HG02678 (cell line): Measurements from ENCODE around the gene MYO1H.

Experiments used
- ATAC-seq: cut with Tn5 transposase; IDR thresholded peaks from one replicate; pipeline ENCODE4 v1.9.1; 2021; ENCODE audit warnings: mild to moderate bottlenecking, moderate library complexity; ENCODE audit not compliant: unreplicated experiment

The MYO1H gene

DNA sequence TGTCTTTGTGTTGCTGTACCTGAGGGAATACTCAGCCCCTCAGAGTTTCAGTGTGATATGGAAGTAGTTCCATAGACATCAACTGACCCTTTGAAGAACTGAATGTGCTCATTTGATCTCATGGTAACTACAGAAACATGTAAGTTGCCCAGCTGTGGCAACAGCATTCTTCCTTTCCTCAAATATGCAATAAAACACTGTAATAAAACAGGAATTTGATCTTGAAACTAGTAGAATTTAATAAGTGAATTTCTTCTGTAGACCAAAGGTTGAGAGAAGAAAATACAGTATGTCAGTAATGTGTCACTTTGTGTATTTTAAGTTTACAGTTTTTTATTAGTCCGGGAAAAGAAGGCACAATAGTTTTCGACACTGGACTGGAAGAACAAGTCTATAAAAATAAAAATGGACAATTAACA lies 97.5 kb downstream of the MYO1H start:
- no peak for ATAC-seq

DNA sequence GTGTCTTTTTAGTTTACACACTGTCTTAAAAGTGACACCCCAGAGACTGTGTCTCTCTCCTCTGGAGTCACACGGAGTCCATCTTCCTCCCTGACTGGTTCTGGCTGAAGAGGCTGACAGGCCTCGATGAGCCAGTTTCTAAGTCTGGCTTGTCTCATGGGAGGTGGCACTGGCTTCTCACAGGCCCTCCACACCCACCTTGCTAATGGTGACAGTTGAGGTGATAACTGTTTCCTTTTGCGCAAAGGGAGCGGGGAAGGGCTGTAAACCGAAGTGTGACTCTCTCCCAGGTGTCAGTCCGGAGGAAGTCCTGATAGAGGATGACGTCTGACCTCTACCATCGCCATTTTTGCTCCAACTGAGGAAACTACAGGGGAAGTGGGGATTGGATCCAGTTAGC lies 99.2 kb downstream of the MYO1H start:
- ATAC-seq, result no peak

DNA sequence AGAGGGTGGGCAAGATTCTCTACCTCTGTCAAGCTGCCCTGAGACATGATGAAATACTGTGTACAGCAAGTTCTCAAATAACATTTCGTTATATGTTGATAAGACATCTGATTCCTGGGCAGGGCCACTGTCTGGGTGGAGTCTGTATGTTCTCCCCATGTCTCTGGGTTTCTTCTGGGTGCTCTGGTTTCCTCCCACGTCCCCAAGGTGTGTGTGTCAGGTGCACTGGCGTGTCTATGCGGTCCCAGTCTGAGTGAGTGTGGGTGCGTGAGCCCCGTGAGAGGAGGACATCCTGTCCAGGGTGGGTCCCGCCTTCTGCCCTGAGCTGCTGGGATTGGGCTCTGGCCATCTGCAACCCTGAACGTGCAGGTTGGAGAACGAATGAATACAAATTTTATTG lies 99.8 kb downstream of the MYO1H start:
- no peak for ATAC-seq

DNA sequence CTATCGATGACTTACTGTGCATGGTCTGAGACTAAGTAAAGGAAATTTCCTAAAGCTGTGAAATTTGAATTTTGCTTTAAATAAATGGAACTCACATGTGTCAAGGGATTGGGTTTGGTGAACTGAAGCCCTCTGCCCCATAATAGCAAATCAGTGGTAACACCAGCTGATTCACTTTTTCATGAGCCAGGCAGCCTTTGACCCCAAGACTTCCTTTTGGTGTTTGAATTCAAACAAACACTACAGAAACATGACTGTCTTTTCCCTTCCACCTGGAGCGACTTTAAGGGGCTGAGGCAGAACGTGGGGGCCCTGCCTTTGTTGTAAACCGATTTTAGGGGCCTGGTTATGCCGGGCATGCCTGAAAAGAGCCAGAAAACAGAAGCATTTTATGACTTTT lies 100.6 kb downstream of the MYO1H start:
- ATAC-seq, result no peak

DNA sequence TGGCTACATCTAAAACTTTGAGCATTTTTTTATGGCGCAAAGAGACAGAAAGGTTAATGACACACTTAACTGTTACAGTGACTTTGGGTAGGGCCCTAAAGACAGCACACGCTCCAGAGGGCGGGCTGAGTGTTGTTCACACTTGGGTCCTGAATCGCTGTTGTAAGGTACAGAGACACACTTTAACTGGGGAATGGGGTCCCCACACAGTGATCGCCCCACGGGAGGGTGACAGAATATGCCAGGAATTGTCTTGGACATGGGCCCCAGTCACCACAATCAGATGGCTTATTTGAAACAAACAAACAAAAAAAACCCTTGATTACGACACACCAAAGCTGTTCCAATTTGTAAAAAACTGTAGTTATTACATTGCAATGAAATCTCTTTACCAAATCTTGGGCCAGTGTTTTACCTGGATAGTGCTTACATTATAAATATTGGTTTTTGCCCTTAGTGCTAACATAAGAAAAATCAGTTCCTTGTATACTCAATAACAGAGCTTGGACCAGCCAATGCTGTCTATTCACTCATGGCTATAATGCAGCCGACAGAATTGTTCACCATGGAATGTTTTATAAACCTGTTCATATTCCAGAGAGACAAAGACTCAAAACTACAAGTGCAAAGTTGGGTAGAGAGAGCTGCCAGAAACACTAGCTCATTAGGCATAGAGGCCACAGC lies 101.1 kb downstream of the MYO1H start:
- no peak for ATAC-seq

DNA sequence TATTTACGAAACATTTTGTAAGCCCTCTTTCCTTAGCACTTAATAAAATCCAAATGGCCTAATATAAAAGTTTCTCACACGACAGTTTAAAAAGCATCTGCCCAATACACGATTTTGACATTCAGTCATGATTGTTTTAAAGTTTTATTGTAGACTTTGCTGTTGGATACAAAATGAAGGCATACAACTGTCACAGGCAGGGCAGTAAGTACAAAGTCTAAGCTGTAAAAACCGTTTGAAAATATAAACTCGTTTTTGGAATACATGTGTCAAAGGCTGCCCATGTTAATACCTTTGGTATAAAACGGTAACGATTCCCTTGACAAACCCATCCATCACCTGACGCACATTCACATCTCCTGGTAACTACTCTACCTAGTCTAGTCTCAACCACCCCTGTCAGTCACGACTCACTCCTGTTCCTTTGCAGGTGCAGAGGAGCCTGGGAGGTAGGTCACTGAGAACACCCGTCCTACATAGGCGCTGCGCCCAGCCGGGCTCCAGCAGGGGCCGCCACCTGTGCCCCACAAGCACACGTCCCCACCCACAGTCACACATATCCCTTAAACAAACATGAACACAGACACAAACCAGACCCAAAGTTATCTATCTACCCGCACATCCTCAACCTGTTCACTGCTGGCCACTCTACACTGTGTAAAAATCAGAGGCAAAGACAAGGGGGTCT lies 102.3 kb downstream of the MYO1H start:
- ATAC-seq, result no peak

DNA sequence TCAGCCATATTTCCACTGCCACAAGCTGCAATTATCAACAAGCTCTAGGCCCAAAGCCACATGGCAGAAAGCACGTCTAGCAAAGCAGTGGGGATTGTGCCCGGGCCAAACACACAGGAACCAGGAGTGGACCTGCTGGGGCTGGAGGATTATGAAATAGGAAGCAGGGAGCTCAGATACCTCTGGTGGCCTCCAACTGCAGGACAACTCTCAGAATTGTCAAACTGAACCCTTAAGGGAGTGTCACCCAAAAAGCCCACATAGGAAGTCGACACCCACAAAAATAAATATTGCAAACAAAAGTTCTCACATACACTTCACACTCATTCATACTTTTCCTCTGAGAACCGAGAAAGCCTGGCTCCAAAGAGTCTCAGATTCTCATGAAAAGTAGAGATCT lies 103.3 kb downstream of the MYO1H start:
- ATAC-seq, result no peak

DNA sequence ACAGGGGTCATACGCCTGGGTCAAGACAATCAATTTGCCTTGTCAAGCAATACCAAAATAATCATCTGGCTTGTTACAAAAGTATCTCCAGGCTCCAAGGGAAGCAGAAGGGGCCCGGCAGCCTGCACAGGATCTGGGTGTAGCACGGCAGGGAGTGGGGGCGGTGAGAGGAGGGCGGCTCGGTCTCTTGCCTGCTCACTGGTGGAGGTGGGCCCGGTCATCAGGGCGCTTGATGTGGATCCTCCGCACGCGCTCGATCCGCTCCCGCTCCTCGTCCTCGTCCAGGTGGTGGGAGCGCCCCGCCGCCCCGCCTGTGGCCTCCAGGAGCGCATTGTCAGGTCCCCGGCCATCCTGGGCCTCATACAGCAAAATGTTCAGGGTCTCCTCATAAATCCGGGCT lies 103.7 kb downstream of the MYO1H start:
- no peak for ATAC-seq

DNA sequence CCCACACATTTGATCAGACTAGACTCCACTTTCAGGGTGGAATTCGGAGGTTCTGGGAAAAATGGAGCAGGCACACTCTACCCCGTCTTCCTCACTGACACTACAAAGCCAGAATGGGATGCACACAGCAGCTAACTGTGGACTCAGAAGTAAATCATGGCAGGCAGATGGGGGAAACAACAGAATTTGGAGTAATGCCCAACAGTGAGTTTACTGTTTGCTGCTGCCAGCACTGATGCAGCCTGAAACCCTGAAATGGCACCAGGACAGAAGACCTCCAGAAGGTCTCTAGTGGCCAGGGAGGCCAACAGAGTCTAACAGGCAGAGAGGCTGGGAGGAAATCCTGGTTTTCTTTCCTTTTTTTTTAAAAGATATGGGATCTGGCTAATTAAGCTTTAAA lies 104.8 kb downstream of the MYO1H start:
- no peak for ATAC-seq

DNA sequence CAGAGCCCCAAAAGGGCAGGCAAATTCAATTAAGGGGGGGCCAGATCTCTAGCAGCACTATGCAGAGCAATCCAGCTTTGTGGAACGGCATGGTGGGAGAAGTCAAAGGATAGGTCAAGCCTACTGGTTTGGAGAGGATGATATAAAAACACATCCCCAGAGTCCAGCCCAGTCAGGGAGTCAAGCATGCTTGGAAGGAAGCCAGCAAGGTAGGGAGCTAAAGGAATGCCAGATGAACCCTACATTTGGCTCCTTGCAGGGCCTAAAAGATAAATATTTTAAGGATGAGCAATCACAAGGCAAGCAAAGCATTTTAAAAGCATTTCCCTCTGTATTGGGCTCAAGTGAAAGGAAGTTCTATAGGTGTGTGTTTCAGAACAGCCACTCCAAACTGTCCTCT lies 108.0 kb downstream of the MYO1H start:
- ATAC-seq, result no peak

DNA sequence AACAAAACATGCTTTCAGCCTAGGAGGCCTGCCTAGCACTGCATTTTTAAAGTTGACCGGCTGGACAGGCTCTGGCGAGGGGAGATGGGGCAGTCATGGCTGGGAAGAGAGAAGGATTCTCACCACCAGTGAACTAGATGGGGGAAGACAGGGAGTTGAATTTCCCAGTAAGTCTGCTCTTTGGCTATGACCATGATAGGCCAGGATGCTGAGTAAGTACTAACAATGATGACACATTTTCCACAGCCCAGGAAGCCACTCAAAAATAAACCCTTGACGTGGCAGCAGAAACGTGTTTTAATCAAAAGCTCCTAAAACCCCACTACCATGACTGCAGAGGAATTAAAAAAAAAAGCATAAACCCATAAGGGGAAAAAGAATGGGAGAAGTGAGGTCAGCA lies 110.4 kb downstream of the MYO1H start:
- no peak for ATAC-seq

DNA sequence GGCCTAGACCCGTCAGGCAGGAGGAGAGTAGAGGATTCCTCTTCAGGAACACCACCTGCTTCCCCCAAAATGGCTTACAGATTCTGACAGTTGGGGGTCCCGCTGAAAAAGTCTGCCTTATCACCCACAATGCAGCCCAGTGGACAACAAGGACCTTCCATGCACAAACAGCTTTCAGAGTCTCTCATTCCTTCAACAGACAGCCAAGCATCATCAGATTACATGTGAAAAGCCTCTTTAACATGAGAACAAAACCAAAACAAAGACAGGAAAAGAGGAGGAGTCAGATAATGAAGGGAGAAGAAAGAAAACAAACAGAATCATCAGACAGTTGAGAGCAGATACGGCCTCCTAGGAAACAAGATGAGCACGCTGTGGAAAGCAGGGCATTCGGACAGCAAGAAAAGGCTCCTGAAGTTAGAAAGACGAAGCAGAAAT lies 111.1 kb downstream of the MYO1H start:
- no peak for ATAC-seq

DNA sequence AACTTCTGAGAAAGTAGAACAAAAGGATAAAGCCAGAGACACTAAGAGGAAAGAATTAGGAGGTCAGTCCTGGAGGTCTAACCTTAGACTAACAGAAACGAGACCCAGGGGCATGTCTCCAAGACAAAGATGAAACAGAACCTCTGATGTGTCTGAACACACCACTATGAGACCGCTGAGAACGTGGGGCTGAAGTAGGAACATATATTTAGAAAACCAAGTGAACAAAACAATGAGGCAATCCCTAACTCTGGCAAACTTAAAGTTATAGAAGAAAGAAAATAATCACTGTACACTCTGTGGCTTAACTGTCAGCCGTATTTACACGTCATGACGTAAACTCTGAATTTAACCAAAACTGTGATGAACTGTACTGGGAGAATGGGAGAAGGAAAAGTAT lies 111.5 kb downstream of the MYO1H start:
- ATAC-seq, result no peak

DNA sequence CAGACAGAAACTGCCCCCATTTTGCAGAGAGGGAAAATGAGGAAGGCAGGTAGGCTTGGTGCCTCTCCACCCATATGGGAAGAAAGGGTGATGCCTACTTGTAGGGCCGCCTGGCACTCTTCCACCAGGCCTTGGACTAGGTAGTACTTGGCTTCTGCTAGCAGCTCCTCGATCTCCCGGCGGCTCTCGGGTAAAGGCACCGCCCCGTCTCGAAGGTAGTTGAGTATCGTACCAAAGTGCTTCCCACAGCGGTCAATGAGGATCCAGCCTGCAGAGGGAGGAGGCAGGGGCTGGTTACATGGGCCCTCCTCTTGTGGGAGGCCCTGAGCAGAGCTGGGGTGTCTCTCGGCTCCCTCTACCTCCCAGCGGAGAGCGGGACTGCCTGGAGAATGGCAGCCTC lies 112.8 kb downstream of the MYO1H start:
- ATAC-seq, result no peak

DNA sequence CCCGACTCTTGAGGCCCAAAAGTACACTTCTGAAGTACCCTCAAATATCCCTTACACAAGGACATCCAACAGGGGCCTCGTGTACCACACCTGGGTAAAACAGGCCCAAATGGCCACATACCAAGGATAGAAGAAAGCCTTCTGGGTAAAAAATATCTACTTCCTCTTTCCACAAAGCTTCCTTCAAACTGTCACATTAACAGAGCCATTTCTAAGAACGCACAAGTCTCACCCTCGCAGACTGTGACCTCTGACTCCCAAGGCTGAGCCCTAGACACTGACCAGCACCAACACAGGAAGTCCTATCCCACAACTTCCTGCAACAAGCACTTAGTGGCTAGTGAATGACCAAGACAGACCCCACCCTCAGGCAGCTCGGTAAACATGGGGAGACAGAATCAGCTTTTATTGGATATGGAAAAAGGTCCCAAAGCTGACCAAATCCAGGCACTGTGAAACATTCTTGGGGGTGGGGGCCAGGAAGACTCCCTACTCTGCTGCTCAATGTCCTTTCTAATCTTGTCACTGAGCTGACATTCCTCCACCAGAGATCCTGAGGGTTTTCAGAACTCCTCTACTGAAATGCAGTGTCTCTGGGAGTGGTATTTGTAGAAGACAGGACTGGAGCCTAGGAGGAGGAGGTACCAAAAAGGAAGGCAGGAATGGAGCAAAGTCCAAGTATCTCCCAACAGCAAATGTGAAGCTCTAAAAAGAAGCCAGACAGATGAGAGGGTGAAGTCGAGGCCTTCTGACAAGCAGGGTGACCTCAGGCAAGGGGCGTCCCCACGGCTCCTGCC lies 113.5 kb downstream of the MYO1H start:
- ATAC-seq, result no peak

DNA sequence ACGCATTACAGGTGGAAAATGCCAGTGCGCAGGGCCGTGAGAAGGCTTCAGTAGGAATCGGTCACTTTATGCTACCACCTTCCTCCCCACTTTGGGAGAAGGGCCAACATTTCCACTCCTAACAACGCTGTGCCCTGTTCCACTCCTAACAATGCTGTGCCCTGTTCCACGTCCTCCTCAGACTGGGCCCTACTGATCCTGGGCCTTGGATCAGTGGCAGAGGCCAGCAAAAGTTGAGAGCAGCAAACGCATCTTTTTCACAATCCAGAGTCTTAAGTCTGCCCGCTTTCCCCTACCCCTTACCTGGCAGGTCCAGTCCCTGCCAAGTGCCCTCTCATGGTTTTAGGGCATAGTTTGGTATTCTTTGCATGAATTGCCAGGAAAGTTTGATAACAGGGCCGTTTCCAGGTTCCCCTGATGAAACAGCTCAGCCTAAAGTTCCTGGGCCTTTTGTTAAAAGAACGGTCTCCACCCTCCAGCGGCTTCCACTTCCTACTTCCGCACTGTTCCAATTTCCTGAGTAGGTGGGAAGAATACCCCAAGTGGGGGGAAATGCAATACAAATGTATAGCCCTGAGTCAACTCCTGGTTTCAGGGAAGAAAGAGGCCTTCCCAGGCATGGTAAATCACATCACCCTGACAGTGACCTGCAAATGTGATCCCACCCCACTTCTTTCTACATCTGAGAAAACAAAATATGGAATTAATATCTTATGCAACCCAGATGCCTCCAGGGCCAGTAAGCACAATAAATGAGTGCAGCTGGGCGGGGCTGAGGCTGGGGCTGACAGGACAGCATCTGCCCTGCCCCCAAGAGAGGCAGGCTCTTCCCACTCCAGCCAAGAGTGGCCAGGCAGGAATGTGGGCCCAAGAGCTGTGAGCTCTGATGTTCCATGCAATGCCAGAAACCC lies 114.4 kb downstream of the MYO1H start:
- ATAC-seq, result no peak

DNA sequence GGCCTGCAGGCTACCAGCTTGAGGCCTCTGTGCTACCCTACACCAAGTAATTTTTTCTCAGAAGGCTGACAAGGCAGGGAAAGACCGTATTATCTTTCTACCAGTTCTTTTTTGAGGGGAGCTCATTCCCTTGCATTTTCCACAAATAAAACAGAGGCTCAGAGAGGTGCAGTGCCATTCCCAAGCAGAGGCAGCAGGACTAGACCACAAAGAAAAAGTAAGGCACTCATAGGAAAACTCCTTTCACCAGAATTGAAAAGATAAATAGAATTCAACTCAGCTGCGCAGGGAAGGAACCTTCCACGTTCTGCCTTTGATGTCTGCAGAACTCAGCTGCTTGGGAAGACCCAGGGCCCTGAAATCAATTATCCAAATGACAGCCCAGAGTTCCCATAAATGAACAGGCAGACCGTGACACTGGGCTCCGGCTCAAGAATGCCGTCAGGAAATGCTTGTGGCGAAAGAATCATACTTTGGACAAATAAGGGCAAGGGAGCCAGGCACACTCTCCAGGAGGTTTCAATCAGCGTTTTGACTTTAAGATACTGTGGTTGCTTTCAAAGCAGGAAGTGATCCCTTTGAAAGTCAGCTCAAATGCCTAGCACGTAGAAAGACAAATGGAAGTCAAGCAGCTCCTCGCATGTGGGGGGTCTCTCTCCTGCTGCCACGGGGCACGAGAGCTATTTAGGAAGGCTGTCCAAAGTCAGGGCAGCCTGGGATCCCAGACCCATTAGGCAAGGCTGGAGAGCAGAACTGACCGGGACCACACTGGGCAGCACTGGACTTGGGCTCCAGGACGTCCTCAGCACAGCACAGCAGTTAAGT lies 115.4 kb downstream of the MYO1H start:
- ATAC-seq, result no peak

DNA sequence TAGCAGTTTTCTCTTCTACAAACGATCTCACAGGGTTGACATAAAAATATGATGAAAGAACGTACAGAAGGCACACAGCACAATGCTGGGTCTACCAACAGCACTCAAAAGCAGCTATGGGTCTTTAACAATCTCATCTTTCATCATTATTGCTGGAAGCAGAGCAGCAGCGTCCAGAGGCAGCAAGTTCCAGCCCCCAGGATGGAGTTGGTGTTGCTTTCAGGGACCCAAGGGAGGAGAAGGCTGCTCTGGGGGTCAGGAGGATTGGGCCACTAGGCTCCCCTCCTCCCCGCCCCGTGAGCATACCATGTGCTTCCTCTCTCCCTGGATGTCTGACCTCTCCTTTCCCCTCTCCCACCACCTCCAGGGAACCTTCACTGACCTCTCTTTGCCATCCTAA lies 116.1 kb downstream of the MYO1H start:
- ATAC-seq, result no peak

DNA sequence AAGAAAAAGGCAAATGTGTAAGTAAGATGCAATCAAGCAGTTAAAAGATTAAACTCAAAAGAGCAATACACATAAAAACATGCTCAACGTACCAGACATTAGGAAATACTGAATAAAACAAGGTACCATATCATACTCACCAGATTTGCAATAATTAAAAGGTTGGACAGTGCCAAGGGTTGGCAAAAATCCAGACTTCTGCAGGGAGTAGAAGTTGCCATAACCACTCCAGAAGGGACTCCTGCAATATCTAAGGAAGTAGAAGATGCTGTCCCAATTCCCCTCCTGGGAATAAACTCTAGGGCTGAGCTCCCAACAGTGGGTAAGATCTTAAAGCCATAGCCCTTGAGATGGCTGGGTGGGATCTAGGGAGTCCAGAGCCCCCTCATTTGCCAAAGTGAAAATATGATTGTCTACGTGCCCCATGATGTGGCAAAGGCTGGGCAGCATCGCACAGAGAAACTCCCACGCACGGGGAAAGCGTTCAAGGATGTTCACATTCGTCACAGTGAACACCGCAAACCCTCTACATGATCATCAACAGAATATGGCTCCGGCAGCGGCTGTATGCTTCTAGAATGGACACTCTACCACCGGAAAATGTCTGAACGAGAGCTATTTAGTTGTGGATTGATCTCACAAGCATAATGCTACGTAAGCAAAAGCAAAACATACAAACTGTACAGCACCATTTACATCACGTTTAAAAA lies 117.1 kb downstream of the MYO1H start:
- ATAC-seq, result no peak
